NCI-H128 (cell line): ENCODE results near the gene CDKN2A.
A peak's percentile ranks its signal among the peaks of the same experiment; 100 is the strongest.
"Not testable (repeated sequence)": the region's sequence is repeated elsewhere in the genome, so short reads cannot be mapped to it uniquely, and the experiment has no call there.

Experiments
- DNase-seq: peaks from one replicate; lab custom pipeline; 2025; ENCODE audit not compliant: unreplicated experiment; lab: John Stamatoyannopoulos, UW

CDKN2A gene

DNA sequence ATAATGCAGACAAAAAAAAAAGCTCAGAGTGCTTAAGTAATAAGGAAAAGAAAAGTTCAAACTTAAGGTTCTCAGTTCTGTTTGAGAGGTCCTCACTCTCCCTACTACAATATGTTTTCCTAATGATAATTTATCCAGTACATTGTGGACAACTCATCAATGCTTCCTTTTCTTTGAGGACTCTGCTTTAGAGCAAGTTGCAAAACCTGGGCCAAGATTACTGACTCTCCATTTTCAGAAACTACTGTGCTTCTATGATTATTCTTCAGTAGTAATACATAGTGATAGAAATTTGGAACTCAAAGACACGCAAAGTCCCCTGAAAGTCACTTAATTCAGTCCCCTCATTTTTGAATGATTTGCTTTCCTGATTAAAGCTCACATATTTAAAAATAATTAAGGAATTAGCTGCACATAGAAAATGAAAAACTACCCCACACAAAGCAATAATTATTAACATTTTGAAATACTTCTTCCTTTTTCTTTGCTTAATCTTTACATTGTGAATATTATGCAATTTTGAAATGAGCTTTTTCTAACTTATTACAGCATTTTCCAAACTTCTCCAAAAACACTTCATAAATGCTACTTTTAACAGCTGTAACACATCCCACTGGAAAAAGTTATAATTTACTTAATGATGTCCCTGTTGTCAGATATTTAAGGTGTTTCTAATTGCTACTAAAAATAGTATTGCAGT, 11.2 kb downstream of the CDKN2A start:
- DNase-seq = no peak

DNA sequence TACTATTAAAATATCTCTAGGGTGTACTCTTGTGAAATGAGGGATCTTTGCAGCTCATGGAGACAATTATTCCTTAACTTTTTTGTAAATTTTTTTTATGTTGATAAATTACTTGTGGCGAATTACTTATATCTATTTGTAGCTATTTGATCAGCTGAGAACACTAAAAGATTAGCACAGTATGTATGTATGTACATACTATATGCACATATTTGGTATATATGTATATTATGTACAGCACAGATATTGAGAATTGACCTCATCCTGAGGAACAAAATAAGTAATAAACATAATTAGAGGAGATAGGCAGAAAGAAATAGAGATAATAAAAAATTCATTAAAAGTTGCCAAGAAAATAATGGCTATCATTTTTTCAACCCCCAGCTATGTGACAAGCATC, 11.8 kb downstream of the CDKN2A start:
- DNase-seq = no peak

DNA sequence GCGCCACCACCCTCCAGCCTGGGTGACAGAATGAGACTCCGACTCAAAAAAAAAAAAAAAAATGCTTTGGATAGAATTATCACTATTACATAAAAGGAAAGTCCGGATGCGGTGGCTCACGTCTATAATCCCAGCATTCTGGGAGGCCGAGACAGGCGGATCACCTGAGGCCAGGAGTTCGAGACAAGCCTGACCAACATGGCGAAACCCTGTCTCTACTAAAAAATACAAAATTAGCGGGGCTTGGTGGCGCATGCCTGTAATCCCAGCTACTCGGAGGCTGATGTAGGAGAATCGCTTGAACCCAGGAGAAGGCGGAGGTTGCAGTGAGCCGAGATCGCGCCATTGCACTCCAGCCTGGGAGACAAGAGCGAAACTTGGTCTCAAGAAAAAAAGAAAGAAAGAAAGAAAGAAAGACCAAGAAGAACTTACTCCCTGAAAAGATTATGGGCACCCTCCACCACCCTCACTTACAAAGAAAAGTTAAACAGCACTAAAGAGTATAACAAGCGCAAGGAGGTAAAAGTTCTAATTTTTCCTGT, 17.8 kb downstream of the CDKN2A start:
- no peak for DNase-seq

DNA sequence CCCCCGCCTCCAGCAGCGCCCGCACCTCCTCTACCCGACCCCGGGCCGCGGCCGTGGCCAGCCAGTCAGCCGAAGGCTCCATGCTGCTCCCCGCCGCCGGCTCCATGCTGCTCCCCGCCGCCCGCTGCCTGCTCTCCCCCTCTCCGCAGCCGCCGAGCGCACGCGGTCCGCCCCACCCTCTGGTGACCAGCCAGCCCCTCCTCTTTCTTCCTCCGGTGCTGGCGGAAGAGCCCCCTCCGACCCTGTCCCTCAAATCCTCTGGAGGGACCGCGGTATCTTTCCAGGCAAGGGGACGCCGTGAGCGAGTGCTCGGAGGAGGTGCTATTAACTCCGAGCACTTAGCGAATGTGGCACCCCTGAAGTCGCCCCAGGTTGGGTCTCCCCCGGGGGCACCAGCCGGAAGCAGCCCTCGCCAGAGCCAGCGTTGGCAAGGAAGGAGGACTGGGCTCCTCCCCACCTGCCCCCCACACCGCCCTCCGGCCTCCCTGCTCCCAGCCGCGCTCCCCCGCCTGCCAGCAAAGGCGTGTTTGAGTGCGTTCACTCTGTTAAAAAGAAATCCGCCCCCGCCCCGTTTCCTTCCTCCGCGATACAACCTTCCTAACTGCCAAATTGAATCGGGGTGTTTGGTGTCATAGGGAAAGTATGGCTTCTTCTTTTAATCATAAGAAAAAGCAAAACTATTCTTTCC, 19.3 kb downstream of the CDKN2A start:
- DNase-seq = peak; percentile 86

DNA sequence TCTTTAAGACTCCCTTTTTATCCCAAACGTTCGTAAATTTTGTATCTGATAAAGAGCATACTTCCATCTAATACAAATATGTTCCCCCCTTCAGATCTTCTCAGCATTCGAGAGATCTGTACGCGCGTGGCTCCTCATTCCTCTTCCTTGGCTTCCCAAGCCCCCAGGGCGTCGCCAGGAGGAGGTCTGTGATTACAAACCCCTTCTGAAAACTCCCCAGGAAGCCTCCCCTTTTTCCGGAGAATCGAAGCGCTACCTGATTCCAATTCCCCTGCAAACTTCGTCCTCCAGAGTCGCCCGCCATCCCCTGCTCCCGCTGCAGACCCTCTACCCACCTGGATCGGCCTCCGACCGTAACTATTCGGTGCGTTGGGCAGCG, 19.9 kb downstream of the CDKN2A start:
- DNase-seq = no peak

DNA sequence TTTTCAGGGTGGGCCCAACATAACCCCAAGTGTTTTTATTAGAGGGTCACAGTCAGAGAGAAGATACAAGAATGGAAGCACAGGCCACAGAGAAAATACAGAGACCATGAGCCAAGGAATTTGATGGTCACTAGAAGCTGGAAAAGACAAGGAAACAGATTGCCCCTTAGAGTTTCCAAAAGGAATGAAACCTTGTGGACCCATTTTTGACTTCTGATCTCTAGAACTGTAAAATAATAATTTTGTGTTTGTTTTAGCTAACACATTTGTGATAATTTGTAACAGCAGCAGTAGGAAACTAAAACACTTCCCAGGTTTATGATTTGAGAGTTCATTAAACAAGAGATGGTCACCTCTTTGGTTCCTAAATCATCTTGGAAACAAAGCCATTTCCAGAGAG, 21.8 kb downstream of the CDKN2A start:
- no peak for DNase-seq

DNA sequence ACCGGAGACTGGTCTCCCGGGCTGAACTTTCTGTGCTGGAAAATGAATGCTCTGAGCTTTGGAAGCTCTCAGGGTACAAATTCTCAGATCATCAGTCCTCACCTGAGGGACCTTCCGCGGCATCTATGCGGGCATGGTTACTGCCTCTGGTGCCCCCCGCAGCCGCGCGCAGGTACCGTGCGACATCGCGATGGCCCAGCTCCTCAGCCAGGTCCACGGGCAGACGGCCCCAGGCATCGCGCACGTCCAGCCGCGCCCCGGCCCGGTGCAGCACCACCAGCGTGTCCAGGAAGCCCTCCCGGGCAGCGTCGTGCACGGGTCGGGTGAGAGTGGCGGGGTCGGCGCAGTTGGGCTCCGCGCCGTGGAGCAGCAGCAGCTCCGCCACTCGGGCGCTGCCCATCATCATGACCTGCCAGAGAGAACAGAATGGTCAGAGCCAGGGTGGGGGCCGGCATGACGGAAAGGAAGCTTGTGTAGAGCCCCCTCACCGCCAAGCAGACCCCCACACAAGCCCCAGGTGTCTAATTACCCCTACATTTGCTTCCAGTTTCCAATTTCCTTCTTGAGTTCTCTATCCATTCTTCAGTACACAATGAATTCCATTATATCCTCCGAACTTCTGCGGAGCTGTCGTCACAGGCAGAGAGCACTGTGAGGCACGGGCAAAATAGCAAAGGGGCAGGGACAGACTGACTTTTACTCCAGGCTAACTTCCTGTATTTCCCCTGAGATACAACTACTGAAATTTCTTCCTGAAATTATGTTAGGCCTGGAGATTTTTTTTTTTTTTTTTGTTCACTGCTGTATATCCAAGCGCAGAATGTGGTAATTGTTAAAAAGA, 23.2 kb downstream of the CDKN2A start:
- no peak for DNase-seq

DNA sequence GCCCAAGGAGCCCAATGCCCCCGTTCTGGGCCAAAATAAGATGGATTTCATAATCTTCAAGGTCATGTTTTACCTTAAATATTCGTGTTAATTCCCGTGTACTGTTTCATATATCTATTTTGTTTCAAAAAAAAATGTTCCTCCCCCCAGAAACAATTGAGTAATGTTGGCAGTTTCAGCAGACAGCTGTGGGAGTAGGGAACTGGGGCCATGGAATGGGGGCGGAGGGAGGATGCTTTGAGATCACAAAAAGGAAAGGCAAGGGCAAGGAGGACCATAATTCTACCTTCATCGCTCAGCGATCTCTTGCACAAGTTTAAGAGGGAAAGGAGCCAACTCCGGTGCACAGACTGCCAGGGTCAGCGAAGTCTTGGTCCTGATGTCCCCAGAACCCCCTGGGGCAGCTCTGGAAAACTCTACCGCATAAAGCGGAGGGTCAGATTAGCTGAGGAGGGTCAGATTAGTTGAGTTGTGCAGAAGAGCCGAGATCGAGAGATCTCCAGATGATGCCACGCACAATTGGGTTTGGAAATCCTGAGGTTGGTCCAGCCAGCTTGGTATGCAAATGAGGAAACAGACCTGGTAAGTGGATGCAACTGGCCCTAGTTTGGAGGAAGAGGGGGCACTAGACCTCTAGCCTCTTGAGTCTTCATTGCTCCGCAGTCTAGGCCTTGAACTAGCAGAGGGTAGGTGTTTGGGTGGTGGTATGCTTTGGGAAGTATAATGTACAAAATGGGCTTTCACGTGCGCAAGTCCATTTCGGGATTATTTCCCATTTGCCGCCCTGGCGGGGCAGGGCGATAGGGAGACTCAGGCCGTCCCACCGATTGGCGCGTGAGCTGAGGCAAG, 24.0 kb downstream of the CDKN2A start:
- DNase-seq = no peak

DNA sequence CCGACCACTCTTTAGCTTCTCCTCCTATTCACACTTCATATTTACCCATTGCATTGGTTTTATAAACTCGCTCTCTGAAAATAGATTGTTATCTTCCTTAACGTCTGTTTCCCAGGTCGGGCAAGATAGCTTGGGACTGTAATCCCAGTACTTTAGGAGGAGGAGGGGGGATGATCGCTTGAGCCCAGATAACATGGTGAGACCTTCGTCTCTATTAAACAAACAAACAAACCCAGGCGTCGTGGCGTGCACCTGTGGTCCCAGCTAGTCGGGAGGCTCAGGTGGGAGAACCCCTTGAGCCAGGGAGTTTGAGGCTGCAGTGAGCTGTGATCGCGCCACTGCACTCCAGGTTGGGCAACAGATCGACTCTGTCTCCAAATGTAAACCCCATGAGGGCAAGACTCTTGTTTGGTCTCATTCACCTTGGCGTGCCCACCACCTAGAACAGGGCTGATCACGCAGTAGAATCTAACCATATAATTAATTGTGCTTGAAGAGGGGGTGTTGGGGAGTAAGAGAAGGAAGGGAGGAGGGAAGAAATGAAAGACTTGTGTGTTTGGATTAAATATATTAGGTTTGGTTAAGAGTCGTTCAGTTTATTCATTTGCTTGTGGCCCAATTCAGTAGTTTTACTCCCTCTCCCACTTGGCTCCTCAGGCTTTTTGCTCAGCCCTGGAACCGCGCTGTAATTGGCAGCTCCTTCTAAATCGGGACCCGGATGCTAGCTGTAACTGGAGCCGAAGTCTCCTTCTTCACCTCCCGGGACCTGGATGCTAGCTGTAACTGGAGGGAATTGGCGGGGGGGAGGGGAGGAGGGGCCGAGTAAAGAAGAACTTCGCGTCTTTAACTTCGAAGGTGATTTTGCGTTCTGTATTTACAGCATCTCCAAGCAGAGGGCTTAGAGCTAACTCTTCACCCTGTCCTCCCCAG, 24.9 kb downstream of the CDKN2A start:
- no peak for DNase-seq

DNA sequence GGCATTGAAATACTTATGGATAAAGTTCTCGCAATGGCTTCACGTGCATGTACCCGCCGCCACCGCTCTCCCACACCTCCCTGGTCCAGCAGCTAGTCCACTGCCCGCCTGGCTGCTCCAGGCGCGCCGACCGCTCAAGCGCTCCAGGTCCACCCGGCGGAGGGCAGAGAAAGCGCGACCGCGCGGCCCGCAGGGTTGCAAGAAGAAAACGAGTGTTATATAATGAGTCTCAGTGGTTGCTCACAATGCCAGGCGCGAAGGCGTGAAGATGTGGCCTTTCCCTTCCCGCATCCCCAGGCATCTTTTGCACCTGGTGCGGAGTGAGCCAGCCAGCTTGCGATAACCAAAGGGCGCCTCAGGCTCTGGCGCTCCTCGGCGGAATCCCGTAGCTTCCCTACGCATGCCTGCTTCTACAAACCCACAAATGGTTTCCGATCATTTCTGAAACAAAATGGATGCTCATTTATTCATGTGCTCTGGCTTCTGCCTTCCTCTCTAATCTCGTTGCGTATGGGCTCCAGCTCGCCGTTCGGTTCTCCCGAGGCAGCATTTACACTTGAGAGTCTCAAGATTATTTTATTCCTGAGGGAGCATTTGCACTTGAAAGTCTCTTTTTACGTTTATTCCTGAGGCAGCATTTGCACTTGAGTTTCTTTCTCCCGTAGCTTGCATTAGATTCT, 25.7 kb downstream of the CDKN2A start:
- no peak for DNase-seq

DNA sequence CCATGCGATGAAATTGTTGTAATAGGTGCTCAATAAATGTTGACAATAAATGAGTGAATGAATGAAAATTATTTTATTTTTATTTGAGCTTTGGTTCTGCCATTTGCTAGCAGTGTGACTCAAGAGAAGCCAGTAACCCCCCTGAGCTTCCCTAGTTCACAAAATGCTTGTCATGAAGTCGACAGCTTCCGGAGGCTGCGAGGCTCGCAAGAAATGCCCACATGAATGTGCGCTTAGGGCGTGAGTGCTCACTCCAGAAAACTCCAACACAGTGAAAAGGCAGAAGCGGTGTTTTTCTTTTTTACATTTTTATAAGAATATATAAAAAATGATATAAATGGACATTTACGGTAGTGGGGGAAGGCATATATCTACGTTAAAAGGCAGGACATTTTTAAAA, 26.5 kb downstream of the CDKN2A start:
- no peak for DNase-seq

DNA sequence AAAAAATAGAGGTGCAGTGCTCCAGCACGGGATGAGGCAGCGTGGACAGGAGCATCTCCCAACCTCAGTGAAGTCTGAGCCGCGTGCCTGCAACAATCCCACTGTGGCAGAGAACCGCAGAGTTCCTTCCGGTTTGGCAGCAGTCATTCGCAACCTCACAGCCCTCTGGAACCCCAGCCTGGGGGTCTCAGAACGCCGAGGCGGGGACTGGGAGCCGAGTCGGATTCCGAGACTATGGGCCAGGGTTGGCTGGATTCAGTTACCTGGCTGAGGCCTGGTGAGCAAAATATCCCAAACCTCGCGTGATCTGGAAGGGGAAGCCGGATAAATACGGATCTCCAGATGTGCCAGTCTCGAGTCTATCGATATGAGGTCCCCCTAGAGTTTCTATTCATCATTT, 27.0 kb downstream of the CDKN2A start:
- no peak for DNase-seq

DNA sequence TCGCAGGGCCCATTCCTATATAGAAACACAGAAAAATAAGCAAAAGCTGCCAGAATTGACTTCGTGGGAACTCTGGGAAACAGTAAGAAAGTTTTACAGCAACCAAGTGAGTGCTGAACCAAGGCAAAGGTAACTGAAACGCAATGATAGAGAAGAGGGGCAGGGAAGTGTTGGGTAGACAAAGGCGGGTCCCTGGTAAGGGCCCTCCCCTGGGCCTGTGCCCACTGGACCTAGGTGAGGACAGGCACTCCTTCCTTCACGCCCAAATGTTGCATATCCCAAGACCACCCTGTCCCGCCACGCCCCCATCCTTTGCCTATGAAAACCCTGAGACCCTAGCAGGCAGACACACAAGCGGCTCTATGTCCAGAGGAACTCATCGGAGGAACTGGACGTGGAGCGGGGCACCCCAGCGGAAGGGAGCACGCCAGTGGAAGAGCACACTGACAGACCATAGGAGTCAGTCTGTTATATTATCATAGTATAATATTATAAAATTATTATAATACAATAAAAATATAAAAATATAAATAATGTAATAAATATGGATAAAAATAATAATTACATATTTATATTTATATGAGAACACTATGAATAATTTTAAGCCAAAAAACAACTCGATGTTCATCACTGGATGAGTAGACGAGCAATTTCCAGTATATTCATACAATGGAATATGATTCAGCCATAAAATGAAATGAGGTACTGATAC, 27.9 kb downstream of the CDKN2A start:
- no peak for DNase-seq

DNA sequence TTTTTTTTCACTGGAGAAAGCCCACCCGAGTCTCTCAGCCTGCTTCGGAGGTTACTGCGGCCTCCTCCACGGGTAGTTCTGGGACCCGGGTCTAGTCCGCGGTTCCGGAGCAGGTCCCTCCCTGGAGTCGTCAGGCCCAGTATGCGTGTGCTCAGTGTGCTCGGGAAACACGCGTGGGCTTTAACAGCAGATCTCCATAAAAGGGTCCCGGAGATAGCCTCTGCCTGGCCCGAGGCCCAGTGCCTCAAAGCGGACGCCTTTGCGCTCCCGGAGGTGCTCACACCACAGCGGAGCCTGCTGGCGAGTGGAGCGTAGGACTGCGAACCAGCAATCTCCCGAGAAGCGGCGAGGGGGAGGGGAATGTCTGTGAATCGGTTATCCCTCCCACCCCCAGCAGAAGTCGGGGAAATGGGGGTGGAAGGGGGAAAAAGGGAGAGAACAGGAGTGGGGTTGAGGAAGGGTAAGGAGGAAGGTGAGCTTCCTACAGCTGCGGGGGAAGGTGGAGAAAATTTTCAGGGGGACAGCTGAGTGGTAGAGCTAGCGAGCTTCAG, 28.7 kb downstream of the CDKN2A start:
- no peak for DNase-seq

DNA sequence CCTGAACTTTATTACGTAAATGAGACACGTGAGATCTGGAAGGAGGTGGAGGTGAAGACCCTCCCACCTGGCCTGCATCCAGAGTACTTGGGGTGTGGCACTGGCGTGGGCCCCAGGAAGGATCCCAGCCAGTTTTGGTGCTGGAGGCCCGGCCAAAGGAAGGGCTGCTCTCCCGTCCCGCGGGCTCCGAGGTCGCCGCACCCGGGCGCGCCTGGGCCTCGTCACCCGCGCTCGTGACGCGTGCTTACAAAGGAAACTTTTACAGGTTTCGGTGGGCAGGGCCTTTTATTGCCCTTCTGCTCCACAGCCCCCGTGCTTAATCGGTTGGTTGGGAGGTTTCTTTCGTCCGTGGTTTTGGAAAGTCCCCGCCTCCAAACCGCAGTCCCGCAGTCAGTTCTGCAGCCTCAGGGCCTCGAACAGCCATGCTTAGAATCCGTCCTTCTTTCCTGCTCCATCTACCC, 29.2 kb downstream of the CDKN2A start:
- DNase-seq = no peak

DNA sequence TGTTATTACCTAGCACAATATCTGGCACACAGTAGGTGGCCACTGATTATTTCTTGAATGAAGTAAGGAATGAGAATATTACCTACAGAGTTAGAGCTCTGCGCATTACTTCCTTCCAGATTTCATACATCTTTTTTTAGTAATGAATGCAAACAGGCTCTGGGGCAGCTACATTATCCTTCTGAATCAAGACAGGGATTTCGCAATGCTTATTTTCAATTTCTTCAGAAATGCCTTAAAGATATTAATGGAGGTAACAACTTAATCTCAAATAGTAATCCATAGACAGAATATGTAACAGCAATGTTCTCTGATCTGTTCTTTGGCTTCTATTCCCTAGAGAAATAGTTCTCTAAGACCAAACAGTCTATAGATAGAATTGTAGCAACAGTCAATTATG, 32.6 kb downstream of the CDKN2A start:
- DNase-seq = no peak

DNA sequence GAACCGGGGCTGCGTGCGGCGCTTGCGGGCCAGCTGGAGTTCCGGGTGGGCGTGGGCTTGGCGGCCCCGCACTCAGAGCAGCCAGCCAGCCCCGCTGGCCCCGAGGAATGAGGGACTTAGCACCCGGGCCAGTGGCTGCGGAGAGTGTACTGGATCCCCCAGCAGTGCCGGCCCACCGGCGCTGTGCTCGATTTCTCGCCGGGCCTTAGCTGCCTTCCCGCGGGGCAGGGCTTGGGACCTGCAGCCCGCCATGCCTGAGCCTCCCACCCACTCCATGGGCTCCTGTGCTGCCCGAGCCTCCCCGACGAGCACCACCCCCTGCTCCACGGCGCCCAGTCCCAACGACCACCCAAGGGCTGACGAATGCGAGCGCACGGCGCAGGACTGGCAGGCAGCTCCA, 34.9 kb downstream of the CDKN2A start:
- DNase-seq = not testable (repeated sequence)

DNA sequence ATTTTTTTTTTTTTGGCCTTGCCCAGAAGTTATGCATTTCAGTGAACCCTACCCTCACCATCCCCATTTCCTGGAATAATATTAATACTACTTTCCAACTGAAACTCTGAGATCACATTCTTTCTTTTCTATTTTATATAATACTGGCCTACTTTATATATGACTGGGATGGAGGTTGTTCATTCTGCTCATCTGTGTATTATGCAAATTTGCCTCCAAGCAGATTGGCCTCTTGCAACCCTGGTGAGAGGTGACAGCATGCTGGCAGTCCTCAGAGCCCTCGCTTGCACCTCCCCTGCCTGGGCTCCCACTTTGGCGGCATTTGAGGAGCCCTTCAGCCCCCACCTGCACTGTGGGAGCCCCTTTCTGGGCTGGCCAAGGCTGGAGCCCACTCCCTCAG, 35.4 kb downstream of the CDKN2A start:
- DNase-seq = no peak
